Left cardiac atrium (tissue), 4 donors: ENCODE measurements around the gene WNT7B. TPM values are rescaled to one million over a fixed set of nuclear protein-coding genes. Genes with fewer than 3 reads are reported as not detected.

Experiments used
- ATAC-seq, 2 donors: fragments of 200-7000 bp; cut with Tn5 transposase; one replicate each; pipeline ENCODE4 v1.9.1; 2020; ENCODE audit warnings: mild to moderate bottlenecking in 2 of 2, moderate library complexity in 2 of 2
- DNase-seq: peaks from one replicate; pipeline ENCODE4 v3.0.0-alpha.2; 2020
- intact Hi-C, 2 donors: fragments of 100-400 bp; cut with DNase I; formaldehyde crosslinking; loops; one replicate each; pipeline versions ENCODE4 v1.14.1 to v1.15.1; 2022 to 2023
- total RNA-seq, 2 donors: library from RNA; stranded (reverse); fragmentation: NEBNext Ultra II Directional; extraction: Animal tissue kit (Norgen Biotek cat#: 25700); gene quantifications; one replicate each; pipeline ENCODE4 v1.2.1, GENCODE V29; 2021
- donor health status: DM: no; HTN: yes; CAD: no.
- donor health status: DM: no; HTN: yes; CAD: no; lungs with severe emphysema.
- donor health status: DM: yes; HTN: yes; CAD: no.
- donor health status: Dilated cardiomyopathy.

The WNT7B gene
- total RNA-seq, 2 donors from 2014 or later: not detected

GRCh38 chr22:45876136-45877035, 100.6 kb downstream of the WNT7B start:
- DNase-seq: no peak
- ATAC-seq: no peak
- intact Hi-C loops: no loop called here

GRCh38 chr22:45872659-45873263, 104.2 kb downstream of the WNT7B start:
- ATAC-seq (no peak), DNase-seq (no peak)
- intact Hi-C loops: no loop called here

- ATAC-seq (no peak), DNase-seq (no peak)
- intact Hi-C loops: no loop called here
Measured at GRCh38 chr22:45871721-45872120, 105.2 kb downstream of the WNT7B start.

Other genes with a start within 250 kb of the WNT7B start
- 10 to 100 TPM; 49.6 to 66.2 TPM for gene PPARA, start 173.4 kb upstream of the WNT7B start, total RNA-seq